ENCODE measurements around the gene RBM33. TPM values are rescaled to one million over a fixed set of nuclear protein-coding genes. Genes with fewer than 3 reads are reported as not detected.

The RBM33 gene
- total RNA-seq, 4 donors from 2014 or later = 27.0 to 34.5 (median 32.6) TPM

DNA sequence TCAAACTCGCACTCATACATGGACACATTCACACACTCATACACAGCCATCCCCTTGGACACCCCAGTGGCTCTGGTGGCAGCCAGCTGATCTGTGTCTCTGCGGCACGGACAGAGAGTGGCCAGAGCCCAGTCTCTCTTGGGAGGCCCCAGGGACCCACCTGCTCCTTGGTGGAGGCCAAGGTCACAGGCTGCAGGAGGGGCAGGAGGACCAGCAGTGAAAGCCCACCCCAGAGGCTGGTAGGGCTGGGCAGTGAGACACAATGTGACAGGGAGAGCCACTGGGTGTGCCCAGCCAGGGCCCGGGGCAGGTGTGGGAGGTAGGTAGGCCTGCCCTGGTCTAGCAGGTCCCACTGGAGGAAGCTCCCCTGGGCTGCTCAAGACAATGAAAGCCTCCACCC lies 149.3 kb downstream of the RBM33 start:
- Histone ChIP-seq H3K27me3 (peaks cover 0 to 56% (median 12%) of the 10 kb centered on the region in 4 donors), H3K27ac (replicated peaks in 1 of 4) (no peak overlapping the region), H3K4me3 (no peak overlapping the region), H3K36me3 (no peaks in the 10 kb centered on the region), H3K4me1 (peaks cover 8 to 10% (median 9%) of the 10 kb centered on the region in 4 donors), H3K9me3 (no peaks in the 10 kb centered on the region)
- intact Hi-C loops (cut with DNase I) = loop anchor here (10.0 kb wide), 1 partner anchor 1021 kb away; no protein-coding TSS in a partner anchor
- WGBS = 78% methylated on average over 4 of the region's 4 CpGs
- DNase-seq (ENCODE audit: extremely low spot score) = no peak
- TF ChIP-seq, protein P1, sequence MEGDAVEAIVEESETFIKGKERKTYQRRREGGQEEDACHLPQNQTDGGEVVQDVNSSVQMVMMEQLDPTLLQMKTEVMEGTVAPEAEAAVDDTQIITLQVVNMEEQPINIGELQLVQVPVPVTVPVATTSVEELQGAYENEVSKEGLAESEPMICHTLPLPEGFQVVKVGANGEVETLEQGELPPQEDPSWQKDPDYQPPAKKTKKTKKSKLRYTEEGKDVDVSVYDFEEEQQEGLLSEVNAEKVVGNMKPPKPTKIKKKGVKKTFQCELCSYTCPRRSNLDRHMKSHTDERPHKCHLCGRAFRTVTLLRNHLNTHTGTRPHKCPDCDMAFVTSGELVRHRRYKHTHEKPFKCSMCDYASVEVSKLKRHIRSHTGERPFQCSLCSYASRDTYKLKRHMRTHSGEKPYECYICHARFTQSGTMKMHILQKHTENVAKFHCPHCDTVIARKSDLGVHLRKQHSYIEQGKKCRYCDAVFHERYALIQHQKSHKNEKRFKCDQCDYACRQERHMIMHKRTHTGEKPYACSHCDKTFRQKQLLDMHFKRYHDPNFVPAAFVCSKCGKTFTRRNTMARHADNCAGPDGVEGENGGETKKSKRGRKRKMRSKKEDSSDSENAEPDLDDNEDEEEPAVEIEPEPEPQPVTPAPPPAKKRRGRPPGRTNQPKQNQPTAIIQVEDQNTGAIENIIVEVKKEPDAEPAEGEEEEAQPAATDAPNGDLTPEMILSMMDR (IDR thresholded peaks at IDR 0.05) = no peak
- TF ChIP-seq POLR2A (IDR thresholded peaks at IDR 0.05; ENCODE audit: low read depth) (no peak), EP300 (IDR thresholded peaks at IDR 0.05) (no peak), POLR2AphosphoS5 (IDR thresholded peaks at IDR 0.05) (no peak)

DNA sequence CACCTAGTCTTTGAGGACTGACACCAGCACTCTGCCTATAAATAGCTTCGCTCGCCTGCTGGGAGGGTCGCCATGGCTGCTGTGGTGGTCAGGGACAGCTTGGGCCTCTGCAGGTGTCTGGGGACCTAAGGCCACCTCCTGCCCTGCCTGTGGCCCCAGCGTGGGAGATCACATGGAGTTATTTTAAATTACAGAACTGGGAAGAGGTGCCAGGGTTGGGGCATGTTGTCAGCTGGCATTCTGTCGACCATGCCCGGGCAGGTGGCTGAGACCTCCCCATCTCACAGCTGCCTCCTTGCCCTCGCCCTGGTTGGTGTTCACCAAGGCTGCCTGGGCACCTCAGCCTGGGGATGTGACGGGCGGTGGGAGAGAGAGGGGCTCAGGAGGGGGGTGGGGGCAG lies 149.7 kb downstream of the RBM33 start:
- peaks cover 8 to 10% (median 9%) of the 10 kb centered on the region in 4 donors for H3K4me1 ChIP-seq
- TF ChIP-seq POLR2AphosphoS5 (IDR thresholded peaks at IDR 0.05) = no peak
- no peak for TF ChIP-seq EP300 (IDR thresholded peaks at IDR 0.05)
- TF ChIP-seq, protein P1 (IDR thresholded peaks at IDR 0.05) = no peak
- TF ChIP-seq POLR2A (IDR thresholded peaks at IDR 0.05; ENCODE audit: low read depth) = no peak
- H3K36me3 ChIP-seq = no peaks in the 10 kb centered on the region
- no peak for DNase-seq (ENCODE audit: extremely low spot score)
- no peaks in the 10 kb centered on the region for H3K9me3 ChIP-seq
- intact Hi-C loops (cut with DNase I) = loop anchor here (10.0 kb wide), 1 partner anchor 1021 kb away; no protein-coding TSS in a partner anchor
- no peak overlapping the region for H3K4me3 ChIP-seq
- peaks cover 0 to 56% (median 12%) of the 10 kb centered on the region in 4 donors for H3K27me3 ChIP-seq
- WGBS = 85% methylated on average over 9 of the region's 9 CpGs
- H3K27ac ChIP-seq (replicated peaks in 1 of 4) = no peak overlapping the region

DNA sequence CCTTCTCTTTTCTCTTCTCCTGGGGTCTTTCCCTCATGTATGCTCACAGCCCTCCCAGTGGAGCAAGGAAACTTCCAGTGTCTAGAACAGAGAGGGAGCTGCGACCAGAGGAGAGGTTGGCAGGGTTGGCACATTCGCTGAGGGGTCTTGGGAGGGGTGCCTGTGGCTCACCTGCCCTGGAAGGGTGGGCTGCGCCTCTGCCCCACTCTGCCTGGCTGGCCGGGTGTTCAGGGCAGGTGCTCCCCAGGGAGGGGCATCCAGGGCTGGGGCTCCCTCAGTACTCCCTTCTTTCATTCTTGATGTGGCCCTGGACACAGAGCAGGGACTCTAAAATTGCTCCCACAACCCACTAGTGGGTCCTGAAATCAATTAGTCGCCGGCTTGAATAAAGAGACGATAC lies 150.9 kb downstream of the RBM33 start:
- WGBS = 72% methylated on average over 5 of the region's 7 CpGs
- DNase-seq (ENCODE audit: extremely low spot score) = no peak

DNA sequence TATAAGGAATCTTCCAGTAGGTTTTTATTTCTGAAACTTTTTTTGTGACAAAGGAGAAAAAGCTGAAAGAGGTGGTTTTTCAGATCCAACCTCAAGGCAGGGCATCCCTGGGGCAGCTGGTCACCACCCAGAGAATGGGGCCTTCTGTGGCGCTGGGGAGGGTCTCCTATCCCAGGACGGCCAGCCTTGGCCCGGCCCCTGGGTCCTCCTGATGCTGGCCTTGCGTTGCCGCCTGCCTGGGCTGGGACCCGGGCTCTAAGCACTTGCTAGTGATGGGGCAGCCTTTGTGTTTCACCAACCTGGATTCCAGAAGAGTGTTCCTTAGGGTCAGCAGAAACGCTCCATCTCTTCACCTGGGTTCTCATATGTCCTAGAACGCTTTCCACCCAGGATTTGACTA lies 151.5 kb downstream of the RBM33 start:
- TF ChIP-seq EP300 (IDR thresholded peaks at IDR 0.05) = no peak
- TF ChIP-seq, protein P1 (IDR thresholded peaks at IDR 0.05) = no peak
- TF ChIP-seq POLR2AphosphoS5 (IDR thresholded peaks at IDR 0.05) = no peak
- no peak for TF ChIP-seq POLR2A (IDR thresholded peaks at IDR 0.05; ENCODE audit: low read depth)
- no peak for DNase-seq (ENCODE audit: extremely low spot score)
- no peaks in the 10 kb centered on the region for H3K9me3 ChIP-seq
- H3K4me3 ChIP-seq = no peak overlapping the region
- peaks cover 0 to 64% (median 15%) of the 10 kb centered on the region in 4 donors for H3K27me3 ChIP-seq
- WGBS = 75% methylated on average over 6 of the region's 8 CpGs
- no peak overlapping the region for H3K27ac ChIP-seq (replicated peaks in 1 of 4)
- H3K4me1 ChIP-seq = peaks cover 8 to 10% (median 9%) of the 10 kb centered on the region in 4 donors
- no peaks in the 10 kb centered on the region for H3K36me3 ChIP-seq
- intact Hi-C loops (cut with DNase I) = loop anchor here (5.0 to 10.0 kb wide), 2 partner anchors 676 to 1019 kb away; no protein-coding TSS in a partner anchor

More for the DNA sequence above, 150.9 kb downstream of the RBM33 start:
- TF ChIP-seq POLR2AphosphoS5 (IDR thresholded peaks at IDR 0.05) = no peak
- TF ChIP-seq, protein P1 (IDR thresholded peaks at IDR 0.05) = no peak
- TF ChIP-seq POLR2A (IDR thresholded peaks at IDR 0.05; ENCODE audit: low read depth) = no peak
- no peak for TF ChIP-seq EP300 (IDR thresholded peaks at IDR 0.05)
- H3K27me3 ChIP-seq = peaks cover 0 to 60% (median 12%) of the 10 kb centered on the region in 4 donors
- no peak overlapping the region for H3K4me3 ChIP-seq
- no peaks in the 10 kb centered on the region for H3K9me3 ChIP-seq
- intact Hi-C loops (cut with DNase I) = loop anchor here (5.0 to 10.0 kb wide), 2 partner anchors 677 to 1019 kb away; no protein-coding TSS in a partner anchor
- H3K27ac ChIP-seq (replicated peaks in 1 of 4) = no peak overlapping the region
- peaks cover 8 to 10% (median 9%) of the 10 kb centered on the region in 4 donors for H3K4me1 ChIP-seq
- no peaks in the 10 kb centered on the region for H3K36me3 ChIP-seq

All from esophagus muscularis mucosa (tissue), 4 donors.